IPS-18c (cell line): ENCODE data around the gene VAT1L.

Experiments
- H3K4me3 ChIP-seq: 2 replicates; pipeline ENCODE4 v1.7.0; 2013; ENCODE audit warnings: low read depth, mild to moderate bottlenecking, low read length, moderate library complexity; ENCODE audit not compliant: insufficient read depth
- H3K9me3 ChIP-seq: one replicate; pipeline ENCODE4 v1.6.1; 2013; ENCODE audit warnings: mild to moderate bottlenecking, low read length, moderate library complexity; ENCODE audit not compliant: control insufficient read depth, insufficient read depth

VAT1L gene

DNA sequence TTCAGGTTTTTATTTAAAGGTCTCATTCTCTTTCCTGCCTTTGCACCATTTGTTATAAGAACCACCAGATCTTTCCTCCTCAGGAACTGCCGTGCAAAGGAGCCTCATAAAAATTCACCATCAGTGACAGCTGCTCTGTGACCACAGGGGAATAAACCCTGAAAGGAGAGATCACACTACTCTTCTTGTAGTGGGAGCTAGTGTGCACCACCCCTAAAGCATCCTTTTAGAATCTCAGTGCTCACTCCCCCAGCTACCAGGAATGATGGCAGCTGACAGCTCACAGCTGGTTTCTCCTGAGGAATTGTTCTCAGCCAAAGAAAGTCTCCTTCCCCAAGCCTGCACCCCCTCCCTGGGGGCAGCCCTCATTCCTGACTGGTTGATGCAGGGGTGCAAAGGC lies 18.7 kb downstream of the VAT1L start:
- no peaks in the 10 kb centered on the region for H3K9me3 ChIP-seq
- no peak overlapping the region for H3K4me3 ChIP-seq

DNA sequence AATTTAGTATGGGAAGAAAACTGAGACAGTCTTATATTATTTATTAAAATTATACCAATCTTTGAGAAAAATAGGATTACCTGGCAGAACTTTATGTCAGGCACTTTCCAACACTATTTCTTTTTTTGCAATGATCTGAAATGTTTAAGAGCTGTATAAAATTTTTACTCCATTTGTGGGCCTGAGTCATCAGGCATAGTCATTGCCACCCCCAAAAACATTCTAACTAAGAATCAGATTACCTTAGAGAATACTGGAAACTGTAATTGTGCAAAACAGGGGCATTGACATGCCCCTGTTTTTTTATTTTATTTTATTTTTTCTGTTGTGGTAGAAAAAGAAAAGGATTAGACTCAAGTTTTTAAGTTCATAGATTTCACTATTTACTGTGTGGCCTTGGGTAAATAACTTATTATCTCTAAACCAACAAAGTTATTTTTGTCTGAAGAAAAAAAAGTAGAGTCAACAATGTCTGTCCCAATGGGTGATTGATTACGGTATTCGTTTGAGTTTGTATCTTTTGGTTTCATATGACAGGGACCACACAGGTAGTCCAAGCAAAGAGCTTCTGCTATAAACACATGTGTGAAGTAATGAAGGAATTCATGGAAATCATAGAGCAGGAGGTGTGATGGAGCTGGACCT lies 24.6 kb downstream of the VAT1L start:
- H3K9me3 ChIP-seq = no peaks in the 10 kb centered on the region
- no peak overlapping the region for H3K4me3 ChIP-seq

DNA sequence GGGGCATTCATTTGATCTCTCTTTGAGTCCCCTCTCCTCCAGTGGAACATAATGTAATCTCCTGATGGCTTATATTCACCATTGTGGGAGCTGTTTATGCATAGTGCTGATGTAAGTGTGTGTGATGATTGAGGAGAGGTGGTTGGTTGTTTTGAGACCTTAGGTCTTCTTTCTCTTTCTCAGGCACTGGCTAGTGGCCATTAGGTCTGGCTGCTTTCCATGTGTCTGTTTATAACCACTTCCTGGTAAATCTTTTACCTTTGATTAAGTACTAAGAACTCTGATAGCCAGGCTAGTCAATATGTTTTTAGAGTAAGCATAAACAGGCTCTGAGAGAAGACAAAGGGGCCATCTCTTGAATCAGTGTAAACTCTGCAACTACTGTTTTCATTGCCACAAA lies 27.9 kb downstream of the VAT1L start:
- no peaks in the 10 kb centered on the region for H3K9me3 ChIP-seq
- no peak overlapping the region for H3K4me3 ChIP-seq

DNA sequence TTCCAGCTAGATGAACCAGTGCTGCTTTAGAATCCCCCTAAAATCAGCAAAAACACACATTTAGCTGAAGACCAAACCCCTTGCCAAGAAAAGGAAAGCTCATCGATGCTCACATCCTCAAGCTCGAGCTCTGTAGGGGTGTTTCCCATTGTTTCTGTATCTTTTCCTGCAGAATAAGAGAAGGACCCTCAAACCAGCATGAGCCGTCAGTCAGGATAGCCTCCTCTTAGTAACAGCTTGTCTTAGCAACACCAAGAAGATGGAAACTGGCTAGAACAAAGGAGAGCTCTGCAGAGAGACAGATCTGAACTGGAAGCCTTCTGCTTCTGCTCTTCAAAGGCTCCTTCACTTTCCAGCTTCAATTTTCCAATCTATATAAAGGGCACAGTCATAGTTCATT lies 32.0 kb downstream of the VAT1L start:
- Histone ChIP-seq H3K4me3 (no peak overlapping the region), H3K9me3 (no peaks in the 10 kb centered on the region)

DNA sequence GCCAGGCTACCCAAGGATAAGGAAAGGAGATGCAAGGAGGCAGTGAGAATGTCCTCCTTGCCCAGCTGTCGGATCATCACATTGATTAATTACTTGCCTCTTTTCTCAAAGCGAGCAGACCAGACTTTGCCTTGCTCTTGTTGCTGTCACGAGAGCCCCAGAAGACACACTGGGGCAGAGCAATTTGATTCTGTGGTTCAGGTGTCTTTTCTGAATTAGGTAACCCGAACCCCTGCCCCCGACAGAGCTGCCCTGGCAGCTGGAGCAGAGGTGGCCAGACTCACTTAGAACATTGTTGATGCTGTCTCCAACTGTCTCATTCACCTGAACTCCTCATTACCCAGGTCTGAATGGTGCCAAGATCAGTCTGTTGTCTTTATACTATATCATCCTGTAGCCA lies 34.3 kb downstream of the VAT1L start:
- Histone ChIP-seq H3K9me3 (no peaks in the 10 kb centered on the region), H3K4me3 (no peak overlapping the region)

DNA sequence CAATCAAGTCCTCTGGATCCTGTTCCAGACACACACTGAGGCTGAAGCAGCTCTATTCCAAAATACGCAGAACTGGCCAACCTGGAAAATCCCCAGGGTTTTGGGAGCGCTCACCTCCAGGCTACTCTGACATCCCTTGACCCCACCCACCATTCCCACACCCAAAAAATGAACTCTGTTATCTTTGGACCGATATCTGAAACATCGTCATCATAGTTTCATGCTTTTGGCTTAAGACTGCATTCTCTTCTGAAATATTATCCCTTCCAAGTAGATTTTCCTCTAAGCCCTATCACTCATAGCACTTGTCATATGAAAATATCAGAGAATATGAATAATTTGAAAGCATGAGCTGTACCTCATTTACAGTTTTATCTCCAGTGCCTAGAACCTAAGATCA lies 34.7 kb downstream of the VAT1L start:
- Histone ChIP-seq H3K9me3 (no peaks in the 10 kb centered on the region), H3K4me3 (no peak overlapping the region)

DNA sequence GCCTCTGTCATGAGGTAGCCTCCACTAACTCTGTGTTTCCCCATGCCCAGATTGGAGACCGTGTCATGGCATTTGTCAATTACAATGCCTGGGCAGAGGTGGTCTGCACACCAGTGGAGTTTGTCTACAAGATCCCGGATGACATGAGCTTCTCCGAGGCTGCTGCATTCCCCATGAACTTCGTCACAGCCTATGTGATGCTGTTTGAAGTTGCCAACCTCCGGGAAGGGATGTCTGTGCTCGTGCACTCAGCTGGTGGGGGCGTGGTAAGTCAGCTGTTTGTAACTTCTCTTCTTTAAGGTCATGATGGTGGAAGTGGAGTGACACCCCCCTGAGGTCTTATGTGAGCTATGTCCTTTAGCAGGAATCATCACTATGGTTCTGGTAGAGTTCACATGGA lies 36.8 kb downstream of the VAT1L start:
- H3K4me3 ChIP-seq = no peak overlapping the region
- H3K9me3 ChIP-seq = no peaks in the 10 kb centered on the region

DNA sequence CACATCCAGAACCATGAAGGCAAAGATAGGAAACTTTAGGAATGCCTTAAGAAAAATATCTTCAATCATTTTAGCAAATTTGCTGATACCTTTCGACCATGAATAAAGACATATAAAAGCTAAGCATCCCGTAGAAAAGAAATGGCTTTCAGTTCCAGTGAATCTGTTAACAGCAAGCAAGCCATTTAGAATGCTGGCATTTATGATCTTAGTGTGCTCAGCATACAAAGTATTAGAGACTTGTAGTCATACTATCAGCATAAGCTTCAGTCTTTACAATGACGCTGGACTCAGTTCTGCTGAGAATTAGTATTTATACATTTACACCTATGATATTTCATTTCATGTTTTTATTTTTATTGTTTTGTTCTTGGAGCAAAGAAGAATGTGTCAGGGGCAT lies 38.7 kb downstream of the VAT1L start:
- no peak overlapping the region for H3K4me3 ChIP-seq
- H3K9me3 ChIP-seq = no peaks in the 10 kb centered on the region

DNA sequence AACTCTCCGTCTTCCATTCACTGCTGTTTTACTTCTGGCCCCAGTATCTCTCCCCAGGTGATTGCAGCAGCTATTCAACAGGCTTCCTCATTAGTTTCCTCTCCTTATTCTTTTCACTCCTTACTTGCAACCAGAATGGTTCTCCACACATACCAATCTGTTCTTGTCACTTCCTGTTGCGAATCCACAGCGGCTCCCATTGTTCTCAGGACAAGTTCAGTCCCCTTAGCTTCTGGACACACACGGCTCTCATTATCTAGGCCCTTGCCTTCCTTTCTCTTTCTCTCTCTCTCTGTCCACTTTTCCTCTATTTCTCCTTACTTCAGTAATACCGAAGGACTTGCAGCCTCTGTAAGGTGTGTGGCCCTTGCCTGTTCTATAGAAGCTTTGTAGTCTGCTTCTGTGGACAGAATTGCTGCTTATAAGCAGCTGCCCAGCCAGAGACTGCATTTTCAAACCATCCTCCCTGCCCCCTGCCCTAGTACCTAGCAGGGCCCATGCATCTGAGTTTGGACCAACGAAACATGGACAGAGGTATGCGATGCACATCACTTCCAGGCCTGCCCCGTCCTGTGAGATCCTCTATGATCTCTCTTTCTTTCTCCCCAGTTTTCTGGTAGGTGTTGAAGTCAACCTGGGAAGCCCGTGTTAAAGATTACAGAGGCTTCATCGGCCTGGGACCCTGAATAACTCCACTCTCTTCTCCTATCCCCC lies 45.7 kb downstream of the VAT1L start:
- no peaks in the 10 kb centered on the region for H3K9me3 ChIP-seq
- H3K4me3 ChIP-seq = no peak overlapping the region

DNA sequence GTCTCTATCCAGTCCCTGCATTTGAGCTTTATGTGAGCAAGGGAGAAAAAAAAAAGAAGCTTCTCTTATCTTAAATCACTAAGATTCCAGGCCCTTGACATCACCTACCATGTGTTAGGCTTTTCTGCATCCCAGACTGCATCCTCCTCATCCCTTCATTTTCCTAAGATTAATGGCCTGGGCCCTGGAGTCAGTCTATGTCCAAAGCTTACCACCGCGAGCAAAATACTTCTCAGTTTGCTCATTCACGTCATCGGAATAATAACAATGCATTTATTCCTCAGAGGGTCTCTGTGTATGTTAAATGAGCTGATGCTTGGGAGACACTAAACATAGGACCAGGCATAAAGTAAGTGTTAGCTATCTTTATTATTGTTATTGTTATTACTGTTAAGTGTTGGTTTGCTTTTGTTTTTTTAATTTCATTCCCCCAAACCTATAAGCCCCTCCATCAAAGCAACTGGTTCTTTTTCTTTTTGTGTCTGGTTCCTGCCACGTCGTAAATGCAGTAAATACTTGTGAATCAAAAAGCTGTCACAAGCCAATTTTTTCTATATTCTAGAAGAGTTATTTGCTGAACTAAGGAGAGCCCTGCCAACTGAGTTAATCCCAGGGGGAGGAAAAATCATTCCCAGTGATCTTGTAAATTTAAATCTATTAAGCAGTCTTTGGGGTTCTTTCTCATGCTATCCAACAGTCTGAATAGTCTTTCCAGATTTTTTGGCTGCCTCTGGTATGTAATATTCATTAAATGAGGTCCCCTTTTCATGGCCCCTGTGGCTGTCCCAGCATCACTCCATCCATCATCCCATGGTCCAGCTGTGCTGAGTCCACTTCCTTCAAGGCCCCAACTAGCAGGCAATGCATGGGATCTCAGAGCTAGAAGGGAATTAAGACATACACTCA lies 46.5 kb downstream of the VAT1L start:
- H3K4me3 ChIP-seq = no peak overlapping the region

DNA sequence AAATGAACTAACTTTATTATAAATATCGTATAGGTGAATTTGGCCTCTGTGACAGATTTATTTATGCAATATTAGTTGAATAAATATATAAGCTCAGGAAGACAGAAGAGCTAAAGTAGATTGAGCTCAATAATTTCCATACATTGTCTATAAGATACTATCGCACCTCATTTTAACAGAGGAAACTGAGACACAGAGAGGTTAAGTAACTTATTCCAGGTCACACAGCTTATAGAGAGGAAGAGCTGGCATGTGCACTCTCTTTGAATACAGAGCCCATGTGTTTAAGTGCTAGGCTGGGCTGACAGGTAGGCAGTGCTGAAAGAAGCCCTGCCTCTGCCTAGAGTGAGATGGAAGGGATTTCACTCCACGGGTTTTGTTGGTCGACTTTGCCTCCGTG lies 48.4 kb downstream of the VAT1L start:
- Histone ChIP-seq H3K9me3 (no peaks in the 10 kb centered on the region), H3K4me3 (no peak overlapping the region)

More for the DNA sequence above, 46.5 kb downstream of the VAT1L start:
- no peaks in the 10 kb centered on the region for H3K9me3 ChIP-seq

DNA sequence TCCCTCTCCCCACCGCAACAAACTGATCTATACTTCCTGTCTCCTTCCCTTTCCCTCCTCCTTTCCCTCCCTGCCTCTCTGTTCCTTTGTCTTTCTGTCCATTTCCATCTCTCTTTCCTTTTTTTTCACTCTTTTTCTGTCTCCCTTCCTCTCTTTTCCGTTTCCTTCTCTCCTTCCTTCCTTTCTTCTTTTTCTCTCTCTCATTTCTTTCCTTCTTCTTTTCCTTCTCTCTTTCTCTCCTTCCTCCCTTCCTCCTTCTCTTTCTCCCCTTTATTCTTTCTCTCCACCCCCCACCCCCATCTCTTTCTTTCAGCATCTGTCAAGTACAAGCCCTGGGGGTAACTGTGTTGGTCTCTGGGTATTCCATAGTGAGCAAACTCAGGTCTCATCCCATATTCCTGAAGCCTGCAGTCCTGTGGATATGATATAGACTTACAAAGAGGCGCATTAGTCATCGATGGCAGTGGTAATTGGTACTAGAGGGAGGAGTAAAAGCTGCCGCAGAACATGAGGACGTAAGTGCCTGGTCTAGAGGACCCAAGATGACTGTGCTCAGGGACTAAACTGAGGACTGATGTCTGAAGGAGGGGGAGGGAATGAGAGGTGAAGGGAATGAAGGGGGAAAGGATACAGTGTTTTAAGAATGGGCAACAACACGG lies 50.4 kb downstream of the VAT1L start:
- H3K4me3 ChIP-seq = no peak overlapping the region

DNA sequence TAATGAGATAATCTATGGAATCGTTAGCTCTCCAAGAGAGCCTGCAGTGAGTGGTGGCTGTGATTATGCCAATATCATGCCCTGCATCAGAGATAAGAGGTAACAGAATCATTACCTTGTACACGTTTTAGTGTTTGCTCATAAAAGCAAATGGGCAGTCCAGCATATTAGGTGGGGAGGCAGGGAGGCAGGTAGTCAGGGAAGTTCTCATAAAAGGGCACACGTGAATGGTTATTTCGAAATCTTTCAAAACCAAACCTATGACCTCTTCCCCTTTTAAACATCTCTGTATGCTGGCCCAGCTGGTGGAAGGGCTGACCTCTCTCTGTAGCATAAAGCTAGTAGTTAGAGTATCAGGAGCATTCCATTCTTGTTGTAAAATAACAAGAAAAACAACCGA lies 51.7 kb downstream of the VAT1L start:
- Histone ChIP-seq H3K9me3 (no peaks in the 10 kb centered on the region), H3K4me3 (no peak overlapping the region)

More for the DNA sequence above, 50.4 kb downstream of the VAT1L start:
- H3K9me3 ChIP-seq = no peaks in the 10 kb centered on the region

DNA sequence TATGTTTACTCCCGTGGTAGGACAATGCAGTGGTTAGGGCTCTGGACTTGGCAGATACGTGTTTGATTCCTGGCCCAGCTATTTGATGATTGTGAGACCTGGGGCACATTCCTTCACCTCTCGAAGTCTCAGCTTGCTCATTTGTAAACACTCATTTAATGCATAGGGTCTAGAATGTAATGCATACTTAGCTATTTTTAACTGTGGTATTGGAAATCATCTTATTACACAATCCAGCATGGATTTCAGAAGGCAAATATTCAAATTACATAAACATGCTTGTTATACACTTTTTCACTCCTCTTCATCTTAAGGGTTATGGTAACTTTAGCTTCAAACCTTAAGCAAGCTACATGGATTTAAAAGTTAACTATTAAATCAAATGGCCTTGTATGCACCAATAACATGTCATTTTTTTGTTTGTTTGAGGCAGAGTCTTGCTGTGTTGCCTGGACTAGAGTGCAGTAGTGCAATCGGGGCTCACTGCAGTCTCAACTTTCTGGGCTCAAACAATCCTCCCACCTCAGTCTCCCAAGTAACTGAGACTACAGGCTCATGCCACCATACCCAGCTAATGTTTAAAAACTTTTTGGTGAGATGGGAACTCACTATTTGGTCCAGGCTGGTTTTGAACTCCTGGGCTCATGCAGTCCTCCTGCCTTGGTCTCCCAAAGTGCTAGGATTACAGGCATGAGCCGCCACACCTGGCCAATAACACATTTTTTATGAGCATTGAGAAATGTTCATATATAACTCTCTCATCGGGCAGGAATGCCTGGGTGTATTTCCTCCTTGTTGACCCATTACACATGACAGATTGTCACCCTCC lies 52.5 kb downstream of the VAT1L start:
- H3K4me3 ChIP-seq = no peak overlapping the region
- H3K9me3 ChIP-seq = no peaks in the 10 kb centered on the region

DNA sequence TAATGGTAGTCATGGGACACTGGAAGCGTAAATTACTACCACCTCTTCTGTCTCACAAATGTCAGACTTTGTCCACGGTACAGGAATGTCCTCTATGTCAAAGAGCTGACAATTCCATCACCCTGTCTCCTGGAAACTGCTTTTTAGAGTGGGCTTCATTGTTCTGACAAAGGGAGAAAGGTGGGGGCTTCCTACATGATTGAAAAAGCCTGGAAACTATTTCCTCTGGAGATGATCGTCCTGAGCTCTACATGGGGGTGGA lies 53.1 kb downstream of the VAT1L start:
- Histone ChIP-seq H3K9me3 (no peaks in the 10 kb centered on the region), H3K4me3 (no peak overlapping the region)

DNA sequence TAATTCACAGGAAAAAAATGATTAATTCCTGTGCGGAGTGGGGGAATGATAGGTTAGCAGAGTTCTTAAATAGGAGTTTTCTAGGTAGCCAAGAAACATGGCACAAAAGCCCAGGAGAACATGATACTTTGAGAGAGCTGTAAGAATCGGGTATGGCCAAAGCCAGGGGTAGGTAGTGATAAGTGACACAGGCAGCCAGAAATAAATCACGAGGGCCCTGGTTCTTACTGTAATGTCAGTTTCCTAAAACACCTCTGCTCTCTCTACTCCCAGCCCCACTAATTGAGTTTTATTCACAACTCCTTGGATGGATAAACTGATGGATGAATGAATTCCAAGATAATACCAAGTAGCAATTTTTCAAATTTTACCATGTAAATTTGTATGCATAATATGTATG lies 54.1 kb downstream of the VAT1L start:
- Histone ChIP-seq H3K4me3 (no peak overlapping the region), H3K9me3 (no peaks in the 10 kb centered on the region)

DNA sequence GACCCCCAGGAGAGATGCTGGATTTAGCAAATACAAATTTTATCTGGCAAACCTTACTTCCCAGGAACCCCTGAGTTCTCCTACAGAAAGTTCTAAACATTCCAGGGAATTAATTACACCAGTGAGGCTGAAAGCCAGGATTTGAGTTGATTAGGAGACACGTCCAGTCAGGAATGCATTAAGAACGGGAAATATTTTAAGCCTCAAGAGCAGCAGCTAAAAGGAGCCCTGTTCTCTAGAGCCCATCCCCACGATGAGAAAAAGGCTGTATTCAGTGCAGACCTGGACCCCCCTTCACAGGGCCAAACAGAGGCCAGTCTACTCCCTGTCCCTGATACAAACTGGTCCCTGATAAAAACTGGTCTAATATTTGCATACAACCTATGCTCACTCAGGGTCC lies 55.0 kb downstream of the VAT1L start:
- Histone ChIP-seq H3K4me3 (no peak overlapping the region), H3K9me3 (no peaks in the 10 kb centered on the region)
